Erythroblast (primary cell): ENCODE measurements around the gene AIFM2.
"Not testable (repeated sequence)": the region's sequence is repeated elsewhere in the genome, so short reads cannot be mapped to it uniquely, and the experiment has no call there.

Experiments used
- DNase-seq, 2 experiments: peaks; one replicate each; lab custom pipeline; 2025; lab: John Stamatoyannopoulos, UW
- GATA1 ChIP-seq: IDR thresholded peaks from 2 replicates; pipeline ENCODE4 v1.6.1; 2011; ENCODE audit warnings: low read depth, mild to moderate bottlenecking, control low read depth, low read length, moderate library complexity
- POLR2A ChIP-seq: IDR thresholded peaks from 2 replicates; pipeline ENCODE4 v1.6.1; 2011; ENCODE audit warnings: mild to moderate bottlenecking, low read length

The AIFM2 gene

DNA sequence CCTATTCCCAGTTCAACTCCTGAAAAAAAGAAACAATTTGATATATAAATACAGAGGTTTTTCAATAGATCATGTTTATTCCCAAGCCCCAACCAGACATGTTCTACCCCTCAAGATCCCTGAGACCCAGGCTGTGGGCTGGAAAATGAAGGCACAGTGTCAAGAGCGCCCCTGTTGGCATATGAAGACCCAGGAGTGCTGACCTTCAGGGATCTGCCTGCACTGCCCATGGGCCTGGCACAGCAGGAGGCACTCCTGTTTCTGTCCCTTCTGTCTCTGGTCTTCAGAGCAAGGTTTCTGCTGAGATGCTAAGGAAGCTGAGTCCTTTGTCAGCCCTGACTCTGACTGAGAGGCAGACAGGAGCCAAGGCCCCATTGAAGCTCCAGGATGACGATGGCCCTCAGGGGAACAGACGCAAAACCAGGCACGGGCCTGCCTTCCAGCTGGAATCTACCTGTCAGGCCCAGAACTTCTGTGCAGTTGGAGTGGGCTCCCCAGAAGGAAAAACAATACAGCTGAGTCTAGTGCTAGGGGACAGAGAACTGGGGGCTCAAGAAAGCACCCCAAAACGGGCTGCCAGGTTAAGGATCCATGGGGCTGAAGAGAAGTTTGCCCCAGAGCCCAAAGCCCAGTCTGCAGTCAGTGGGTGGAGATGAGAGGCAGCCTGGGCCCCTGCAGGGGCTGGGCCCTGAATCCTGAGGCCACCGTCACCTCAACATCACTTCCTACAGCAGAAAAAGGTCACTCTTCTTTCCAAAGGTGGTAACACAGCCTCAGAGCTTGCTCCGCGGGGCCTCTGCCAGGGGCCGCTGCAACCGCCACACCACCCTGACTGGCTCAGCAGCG, 6.7 kb upstream of the AIFM2 start:
- TF ChIP-seq GATA1 (no peak), POLR2A (no peak)
- DNase-seq: no peak

DNA sequence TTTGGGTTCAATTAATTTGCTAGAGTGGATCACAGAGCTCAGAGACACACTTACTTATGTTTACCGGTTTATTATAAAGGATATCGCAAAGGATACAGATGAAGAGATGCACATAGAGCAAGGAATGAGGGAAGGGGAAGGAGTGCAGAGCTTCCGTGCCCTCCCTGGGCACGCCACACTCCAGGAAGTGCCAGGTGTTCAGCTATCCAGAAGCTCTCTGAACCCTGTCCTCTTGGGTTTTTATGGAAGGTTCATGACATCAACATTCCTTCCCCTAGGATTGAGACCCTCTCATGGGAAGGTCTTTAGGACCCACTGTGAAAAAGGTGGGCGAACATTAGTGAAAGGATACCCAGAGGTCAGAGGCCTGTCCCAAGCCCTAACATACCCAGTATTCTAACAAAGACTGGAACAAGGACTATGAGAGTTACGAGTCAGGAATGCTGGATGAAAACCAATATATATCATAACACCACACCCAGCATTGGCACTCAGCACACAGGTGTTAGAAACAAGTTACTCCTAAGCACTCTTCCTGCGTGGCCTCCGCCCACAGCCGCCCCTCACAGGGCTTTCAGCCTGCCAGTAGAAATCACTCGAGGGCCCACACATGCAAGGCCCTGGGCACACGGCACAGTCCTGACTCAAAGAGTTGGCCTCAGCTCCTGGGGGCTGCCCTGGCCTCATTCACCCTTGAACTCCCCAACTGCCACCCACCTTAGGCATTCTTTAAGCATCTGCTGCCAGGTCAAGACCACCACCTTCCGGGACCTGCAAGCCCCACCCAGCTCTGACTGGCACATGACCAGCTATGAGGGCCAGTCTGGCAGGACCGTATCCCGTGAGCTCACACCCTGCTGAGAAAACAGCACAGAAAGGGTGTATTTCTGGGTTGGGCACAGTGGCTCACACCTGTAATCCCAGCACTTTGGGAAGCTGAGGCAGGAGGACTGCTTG, 5.6 kb upstream of the AIFM2 start:
- TF ChIP-seq GATA1: no peak
- TF ChIP-seq POLR2A: no peak
- DNase-seq: no peak

DNA sequence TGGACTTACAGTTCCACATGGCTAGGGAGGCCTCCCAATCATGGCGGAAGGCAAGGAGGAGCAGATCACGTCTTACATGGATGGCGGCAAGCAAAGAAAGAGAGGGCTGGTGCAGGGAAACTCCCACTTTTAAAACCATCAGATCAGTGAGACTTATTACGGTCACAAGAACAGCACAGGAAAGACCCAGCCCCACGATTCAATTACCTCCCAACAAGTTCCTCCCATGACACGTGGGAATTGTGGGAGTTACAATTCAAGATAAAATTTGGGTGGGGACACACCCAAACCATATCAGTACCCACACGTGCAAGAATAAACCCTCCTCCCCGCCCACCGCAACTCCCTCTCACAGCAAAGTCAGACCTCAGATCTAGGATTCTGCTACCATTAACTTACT, 4.5 kb upstream of the AIFM2 start:
- DNase-seq: peak; percentile 75 to 88
- TF ChIP-seq GATA1: no peak
- no peak for TF ChIP-seq POLR2A

- DNase-seq: no peak
- TF ChIP-seq POLR2A: no peak
Measured at GRCh38 chr10:70135684-70136083, 3.1 kb upstream of the AIFM2 start.

DNA sequence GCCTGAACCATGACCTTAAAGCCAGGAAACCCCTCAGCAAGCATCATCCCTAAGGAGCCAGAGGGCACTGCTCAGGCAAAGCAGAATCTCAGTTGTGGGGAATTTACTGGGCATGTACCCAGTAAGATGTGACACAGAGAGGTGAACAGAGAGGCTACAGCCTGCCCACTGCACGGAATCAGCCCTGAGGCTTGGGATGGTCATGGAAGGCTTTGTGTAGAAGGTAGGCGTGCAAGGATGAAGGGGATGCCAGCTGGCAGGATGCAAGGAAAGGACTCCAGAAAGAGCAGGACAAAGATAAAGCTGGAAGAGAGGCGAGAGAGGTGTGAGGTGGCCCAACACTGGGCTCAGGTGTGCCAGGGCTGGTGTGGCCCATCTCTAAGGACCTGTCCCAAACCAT, 2.4 kb upstream of the AIFM2 start:
- TF ChIP-seq GATA1 (no peak), POLR2A (no peak)
- no peak for DNase-seq

DNA sequence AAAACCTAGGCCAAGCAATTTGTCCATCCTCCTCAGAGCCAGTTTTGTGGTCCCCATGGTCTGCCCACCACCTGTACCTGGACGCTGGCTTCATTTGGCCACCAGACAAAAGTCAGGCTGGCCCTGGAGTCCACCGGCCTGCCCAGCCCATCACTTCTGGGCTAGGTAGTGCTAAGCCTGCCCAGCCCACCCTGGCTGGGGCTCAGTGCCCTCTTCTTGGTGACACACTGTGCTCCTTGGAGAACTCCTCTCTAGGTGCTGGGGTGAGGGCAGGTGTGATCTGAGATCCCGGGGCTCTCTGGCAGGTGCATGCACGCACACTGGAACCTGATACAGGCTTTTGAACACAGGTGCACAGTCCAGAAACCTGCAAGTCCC, 1.1 kb downstream of the AIFM2 start:
- no peak for DNase-seq
- TF ChIP-seq POLR2A: no peak
- TF ChIP-seq GATA1: no peak

DNA sequence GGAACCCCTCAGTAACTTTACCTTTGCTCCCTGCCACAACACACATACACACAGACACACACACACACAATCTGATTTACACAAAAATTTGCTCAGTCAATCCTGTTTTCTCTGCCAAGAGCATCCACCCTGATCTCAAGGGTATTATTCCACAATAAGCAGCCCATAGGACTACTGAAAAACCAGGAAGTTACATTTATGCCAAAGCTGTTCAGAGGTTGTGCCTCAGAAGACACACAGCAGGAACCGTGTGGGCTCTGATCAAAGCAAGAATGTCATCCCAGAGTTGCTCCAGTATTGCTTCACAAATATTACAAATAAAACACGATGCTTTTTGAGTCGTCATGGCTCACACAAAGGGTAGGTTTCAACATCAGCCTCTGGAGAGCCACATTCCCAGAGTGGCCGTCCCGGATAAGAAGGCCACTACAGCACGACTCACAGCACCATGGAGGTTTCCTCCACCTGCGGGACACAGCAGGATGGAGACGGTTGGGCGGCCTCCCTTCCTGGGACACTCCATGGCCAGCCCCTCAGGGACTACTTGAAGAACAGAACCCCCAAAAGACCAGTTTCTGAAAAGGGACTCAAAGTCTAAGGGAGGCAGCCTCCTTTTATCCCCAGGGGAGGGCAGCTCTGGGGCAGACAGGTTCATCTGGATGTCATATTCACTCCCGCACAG, 1.6 kb downstream of the AIFM2 start:
- no peak for DNase-seq
- TF ChIP-seq POLR2A (no peak), GATA1 (no peak)

- no peak for DNase-seq
- TF ChIP-seq POLR2A (no peak), GATA1 (no peak)
Measured at GRCh38 chr10:70126700-70127395, 5.8 kb downstream of the AIFM2 start.

GRCh38 chr10:70125918-70126552, 6.6 kb downstream of the AIFM2 start:
- DNase-seq: no peak
- no peak for TF ChIP-seq POLR2A
- no peak for TF ChIP-seq GATA1

- no peak for DNase-seq
- TF ChIP-seq GATA1: no peak
- no peak for TF ChIP-seq POLR2A
Measured at GRCh38 chr10:70124918-70125317, 7.7 kb downstream of the AIFM2 start.

DNA sequence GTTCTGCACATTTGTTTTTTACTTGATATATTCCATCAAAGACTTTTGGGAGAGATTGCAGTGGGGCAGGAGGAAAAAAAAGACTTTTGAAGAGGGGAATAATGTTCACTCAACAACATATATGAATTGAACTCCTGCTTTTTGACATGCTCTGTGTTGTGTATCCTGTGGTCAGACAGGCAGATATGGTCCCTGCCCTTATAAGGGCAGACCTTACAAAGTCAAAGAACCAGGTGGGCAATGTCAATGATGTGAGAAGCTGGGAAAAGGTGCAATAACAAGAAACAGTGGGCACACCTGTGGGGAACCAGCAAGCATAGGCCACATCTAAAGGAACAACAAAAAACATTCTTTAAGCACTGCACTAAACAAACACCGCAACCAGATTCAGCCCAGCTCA, 8.2 kb downstream of the AIFM2 start:
- DNase-seq: no peak
- TF ChIP-seq POLR2A: no peak
- no peak for TF ChIP-seq GATA1

GRCh38 chr10:70123817-70124216, 8.8 kb downstream of the AIFM2 start:
- TF ChIP-seq POLR2A: no peak
- DNase-seq: no peak

- not testable (repeated sequence) for DNase-seq
Measured at GRCh38 chr10:70123166-70123565, 9.5 kb downstream of the AIFM2 start.
